ENCODE measurements around the gene AKR1C8.

DNA sequence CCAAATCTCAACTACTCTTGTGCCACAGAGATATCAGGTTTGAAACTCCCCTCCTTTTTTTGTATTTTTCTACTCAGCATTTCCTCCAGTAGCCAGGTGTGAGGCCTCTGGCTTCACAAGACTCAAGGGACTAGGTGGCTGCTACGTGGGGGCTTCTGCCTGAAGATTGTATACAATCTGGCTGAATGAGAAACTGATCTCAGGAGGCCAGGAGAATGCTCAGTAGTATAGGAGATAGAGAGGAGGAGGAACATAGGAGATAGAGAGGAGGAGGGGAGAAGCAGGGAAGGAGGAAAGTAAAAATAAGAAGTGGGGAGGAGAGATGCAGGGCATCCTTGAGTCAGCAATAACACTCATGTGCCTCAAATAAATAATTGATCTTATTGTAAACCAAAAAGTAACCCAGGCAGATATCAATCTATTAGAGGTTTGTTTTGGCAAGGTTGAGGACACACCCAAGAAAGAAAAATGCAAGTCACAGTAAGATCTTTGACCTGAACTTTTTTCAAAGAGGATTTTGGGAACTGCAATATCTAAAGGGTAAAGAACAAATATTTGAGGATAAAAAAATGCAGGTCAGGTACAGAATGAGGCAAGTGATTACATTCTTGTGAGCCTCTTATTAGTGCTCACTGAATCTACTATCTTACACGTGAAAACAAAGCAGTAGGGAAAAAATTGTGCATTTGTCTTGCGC, 36.8 kb downstream of the AKR1C8 start:
- TF ChIP-seq, protein P1, sequence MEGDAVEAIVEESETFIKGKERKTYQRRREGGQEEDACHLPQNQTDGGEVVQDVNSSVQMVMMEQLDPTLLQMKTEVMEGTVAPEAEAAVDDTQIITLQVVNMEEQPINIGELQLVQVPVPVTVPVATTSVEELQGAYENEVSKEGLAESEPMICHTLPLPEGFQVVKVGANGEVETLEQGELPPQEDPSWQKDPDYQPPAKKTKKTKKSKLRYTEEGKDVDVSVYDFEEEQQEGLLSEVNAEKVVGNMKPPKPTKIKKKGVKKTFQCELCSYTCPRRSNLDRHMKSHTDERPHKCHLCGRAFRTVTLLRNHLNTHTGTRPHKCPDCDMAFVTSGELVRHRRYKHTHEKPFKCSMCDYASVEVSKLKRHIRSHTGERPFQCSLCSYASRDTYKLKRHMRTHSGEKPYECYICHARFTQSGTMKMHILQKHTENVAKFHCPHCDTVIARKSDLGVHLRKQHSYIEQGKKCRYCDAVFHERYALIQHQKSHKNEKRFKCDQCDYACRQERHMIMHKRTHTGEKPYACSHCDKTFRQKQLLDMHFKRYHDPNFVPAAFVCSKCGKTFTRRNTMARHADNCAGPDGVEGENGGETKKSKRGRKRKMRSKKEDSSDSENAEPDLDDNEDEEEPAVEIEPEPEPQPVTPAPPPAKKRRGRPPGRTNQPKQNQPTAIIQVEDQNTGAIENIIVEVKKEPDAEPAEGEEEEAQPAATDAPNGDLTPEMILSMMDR (IDR thresholded peaks at IDR 0.05): no peak
- TF ChIP-seq EZH2 (IDR thresholded peaks at IDR 0.05; ENCODE audit: borderline replicate concordance, insufficient read depth, low read depth, low read length, poor library complexity, severe bottlenecking): no peak

Measured in B cell (primary cell).